SU-DHL-6 (cell line): Measurements from ENCODE around the gene ANKRD13A.

Experiments
- H2AFZ ChIP-seq: fragments of 200-600 bp; sonication (generic); 2 replicates; pipeline ENCODE4 v1.6.1; 2014; ENCODE audit warnings: low read depth, mild to moderate bottlenecking, moderate library complexity, mixed read lengths, antibody characterized with exemption, low read length; ENCODE audit not compliant: severe bottlenecking
- H3F3A ChIP-seq: fragments of 200-600 bp; shearing (Covaris generic); 2 replicates; pipeline ENCODE4 v1.6.0; 2016; ENCODE audit warnings: antibody characterized with exemption, mild to moderate bottlenecking; ENCODE audit not compliant: insufficient read depth
- H3K27ac ChIP-seq: fragments of 200-600 bp; sonication (generic); 2 replicates; pipeline ENCODE4 v1.5.1; 2016; ENCODE audit warnings: low read depth, mild to moderate bottlenecking, low read length, moderate library complexity, mixed read lengths
- H3K27me3 ChIP-seq: fragments of 200-600 bp; sonication (generic), shearing (Covaris generic); 2 replicates; pipeline ENCODE4 v1.6.0; 2014; ENCODE audit warnings: mild to moderate bottlenecking, low read length
- H3K36me3 ChIP-seq: fragments of 200-600 bp; sonication (generic); 2 replicates; pipeline ENCODE4 v1.6.1; 2014; ENCODE audit warnings: mild to moderate bottlenecking, low read length, mixed read lengths
- H3K4me2 ChIP-seq: fragments of 300-600, 200-600 bp; shearing (Covaris generic), sonication (generic); 2 replicates; pipeline ENCODE4 v1.6.0; 2014; ENCODE audit warnings: low read length, low read depth, mild to moderate bottlenecking; ENCODE audit not compliant: poor library complexity, severe bottlenecking
- H3K4me3 ChIP-seq: fragments of 200-600 bp; sonication (generic); 2 replicates; pipeline ENCODE4 v1.5.1; 2014; ENCODE audit warnings: antibody characterized with exemption, low read length, mild to moderate bottlenecking, mixed read lengths; ENCODE audit not compliant: insufficient read depth, poor library complexity, severe bottlenecking
- H3K79me2 ChIP-seq: fragments of 200-600 bp; sonication (generic); 2 replicates; pipeline ENCODE4 v1.6.1; 2014; ENCODE audit warnings: mild to moderate bottlenecking, low read length, moderate library complexity; ENCODE audit not compliant: insufficient read depth
- H3K9ac ChIP-seq: fragments of 200-600 bp; sonication (generic); 2 replicates; pipeline ENCODE4 v1.7.0; 2014; ENCODE audit warnings: mild to moderate bottlenecking, low read length
- H3K9me2 ChIP-seq: fragments of 200-600 bp; sonication (generic); replicated peaks from 2 replicates; pipeline ENCODE4 v1.6.1; 2014; ENCODE audit warnings: low read length; ENCODE audit not compliant: insufficient read depth
- H3K9me3 ChIP-seq: fragments of 200-600 bp; sonication (generic); 2 replicates; pipeline ENCODE4 v1.6.1; 2014; ENCODE audit warnings: low read length, mixed read lengths; ENCODE audit not compliant: insufficient read depth
- H4K20me1 ChIP-seq: fragments of 200-600 bp; sonication (generic); 2 replicates; pipeline ENCODE4 v1.6.1; 2014; ENCODE audit warnings: low read depth, mild to moderate bottlenecking, antibody characterized with exemption, low read length, moderate library complexity, mixed read lengths
- CTCF ChIP-seq: fragments of 200-600 bp; sonication (generic); IDR thresholded peaks from one replicate; pipeline ENCODE4 v1.5.1; 2017; ENCODE audit warnings: antibody characterized with exemption, mild to moderate bottlenecking, low read length, moderate library complexity; ENCODE audit not compliant: insufficient read depth, poor library complexity, severe bottlenecking
- EZH2phosphoT487 ChIP-seq: fragments of 200-600 bp; sonication (generic), shearing (Covaris generic); conservative IDR thresholded peaks from 2 replicates; pipeline ENCODE4 v1.6.1; 2018; ENCODE audit warnings: mild to moderate bottlenecking, antibody characterized with exemption, low read length, moderate library complexity, mixed read lengths

Gene ANKRD13A

GRCh38 chr12:110059651-110060000, 60.4 kb downstream of the ANKRD13A start:
- no peaks in the 10 kb centered on the region for H3K9me2 ChIP-seq
- no peaks in the 10 kb centered on the region for H3F3A ChIP-seq
- no peaks in the 10 kb centered on the region for H3K79me2 ChIP-seq
- no peaks in the 10 kb centered on the region for H3K9me3 ChIP-seq
- H2AFZ ChIP-seq, result no peak overlapping the region
- no peaks in the 10 kb centered on the region for H3K36me3 ChIP-seq
- H3K4me2 ChIP-seq, result no peak overlapping the region
- no peaks in the 10 kb centered on the region for H4K20me1 ChIP-seq
- H3K9ac ChIP-seq, result no peak overlapping the region
- TF ChIP-seq CTCF (no peak), EZH2phosphoT487 (no peak)
- no peak overlapping the region for H3K4me3 ChIP-seq
- H3K27me3 ChIP-seq, result no peaks in the 10 kb centered on the region
- no peak overlapping the region for H3K27ac ChIP-seq

GRCh38 chr12:110062241-110062640, 63.0 kb downstream of the ANKRD13A start:
- TF ChIP-seq EZH2phosphoT487 (no peak), CTCF (no peak)
- no peak overlapping the region for H3K4me2 ChIP-seq

GRCh38 chr12:110065540-110065939, 66.3 kb downstream of the ANKRD13A start:
- TF ChIP-seq CTCF (no peak), EZH2phosphoT487 (no peak)

More at GRCh38 chr12:110062241-110062640, 63.0 kb downstream of the ANKRD13A start:
- H3K4me3 ChIP-seq, result no peak overlapping the region
- no peaks in the 10 kb centered on the region for H3K36me3 ChIP-seq
- H3K9me3 ChIP-seq, result no peaks in the 10 kb centered on the region
- H3K79me2 ChIP-seq, result no peaks in the 10 kb centered on the region
- H3K27me3 ChIP-seq, result no peaks in the 10 kb centered on the region
- no peak overlapping the region for H2AFZ ChIP-seq
- no peak overlapping the region for H3K9ac ChIP-seq
- no peaks in the 10 kb centered on the region for H4K20me1 ChIP-seq
- H3F3A ChIP-seq, result no peaks in the 10 kb centered on the region
- H3K27ac ChIP-seq, result no peak overlapping the region
- no peaks in the 10 kb centered on the region for H3K9me2 ChIP-seq

More at GRCh38 chr12:110065540-110065939, 66.3 kb downstream of the ANKRD13A start:
- Histone ChIP-seq H3K4me2 (no peak overlapping the region), H3K79me2 (no peaks in the 10 kb centered on the region), H3K9me2 (no peaks in the 10 kb centered on the region), H2AFZ (no peak overlapping the region), H3F3A (no peaks in the 10 kb centered on the region), H3K36me3 (no peaks in the 10 kb centered on the region), H3K9ac (no peak overlapping the region), H3K4me3 (no peak overlapping the region), H3K9me3 (no peaks in the 10 kb centered on the region), H3K27ac (no peak overlapping the region), H3K27me3 (no peaks in the 10 kb centered on the region), H4K20me1 (no peaks in the 10 kb centered on the region)
